Measurements from ENCODE around the gene CETN3. TPM values are rescaled to one million over a fixed set of nuclear protein-coding genes. Genes with fewer than 3 reads are reported as not detected.

CETN3 gene
- polyA plus RNA-seq (2012; ENCODE audit: low read depth, missing spikeins), result 36.7 TPM

- DNase-seq (ENCODE audit: insufficient read length, low spot score) (peak; percentile 41), FAIRE-seq (peak; percentile 98)
- TF ChIP-seq SPI1 (IDR thresholded peaks at IDR 0.05; ENCODE audit: low read depth, low read length) (peak; percentile 48; the same call in 1 of the 2 replicates), POLR2A (IDR thresholded peaks at IDR 0.05; ENCODE audit: low read depth, low read length) (peak; percentile 97), POLR2AphosphoS5 (IDR thresholded peaks at IDR 0.05; ENCODE audit: low read depth, low read length) (peak; percentile 97), POU2F2 (IDR thresholded peaks at IDR 0.05; ENCODE audit: low read depth, low read length) (peak; percentile 76), TAF1 (IDR thresholded peaks at IDR 0.05; ENCODE audit: low read depth, low read length) (peak; percentile 90), PAX5 (IDR thresholded peaks at IDR 0.05; ENCODE audit: insufficient read depth, low read length, severe bottlenecking) (no peak)
Observed at GRCh38 chr5:90409318-90410177, at the start of gene CETN3. TSS of gene CETN3 (minus strand) at chr5:90409756. CDS start at chr5:90409661, 95 bp downstream.

- DNase-seq (ENCODE audit: insufficient read length, low spot score) (no peak), FAIRE-seq (no peak)
- no peak for TF ChIP-seq POLR2AphosphoS5 (IDR thresholded peaks at IDR 0.05; ENCODE audit: low read depth, low read length)
- no peak for TF ChIP-seq PAX5 (IDR thresholded peaks at IDR 0.05; ENCODE audit: insufficient read depth, low read length, severe bottlenecking)
- no peak for TF ChIP-seq SPI1 (IDR thresholded peaks at IDR 0.05; ENCODE audit: low read depth, low read length)
- TF ChIP-seq POLR2A (IDR thresholded peaks at IDR 0.05; ENCODE audit: low read depth, low read length), result no peak
- no peak for TF ChIP-seq TAF1 (IDR thresholded peaks at IDR 0.05; ENCODE audit: low read depth, low read length)
- TF ChIP-seq POU2F2 (IDR thresholded peaks at IDR 0.05; ENCODE audit: low read depth, low read length), result no peak
Observed at GRCh38 chr5:90446961-90447360, 37.4 kb upstream of the CETN3 start.

GRCh38 chr5:90440644-90441043 lies 31.1 kb upstream of the CETN3 start:
- TF ChIP-seq POLR2AphosphoS5 (IDR thresholded peaks at IDR 0.05; ENCODE audit: low read depth, low read length) (no peak), PAX5 (IDR thresholded peaks at IDR 0.05; ENCODE audit: insufficient read depth, low read length, severe bottlenecking) (no peak), POU2F2 (IDR thresholded peaks at IDR 0.05; ENCODE audit: low read depth, low read length) (no peak), POLR2A (IDR thresholded peaks at IDR 0.05; ENCODE audit: low read depth, low read length) (no peak), SPI1 (IDR thresholded peaks at IDR 0.05; ENCODE audit: low read depth, low read length) (no peak), TAF1 (IDR thresholded peaks at IDR 0.05; ENCODE audit: low read depth, low read length) (no peak)
- DNase-seq (ENCODE audit: insufficient read length, low spot score) (no peak), FAIRE-seq (no peak)

- no peak for TF ChIP-seq TAF1 (IDR thresholded peaks at IDR 0.05; ENCODE audit: low read depth, low read length)
- no peak for TF ChIP-seq POLR2A (IDR thresholded peaks at IDR 0.05; ENCODE audit: low read depth, low read length)
- TF ChIP-seq POU2F2 (IDR thresholded peaks at IDR 0.05; ENCODE audit: low read depth, low read length), result no peak
- no peak for TF ChIP-seq POLR2AphosphoS5 (IDR thresholded peaks at IDR 0.05; ENCODE audit: low read depth, low read length)
- TF ChIP-seq PAX5 (IDR thresholded peaks at IDR 0.05; ENCODE audit: insufficient read depth, low read length, severe bottlenecking), result no peak
- no peak for TF ChIP-seq SPI1 (IDR thresholded peaks at IDR 0.05; ENCODE audit: low read depth, low read length)
- FAIRE-seq (no peak), DNase-seq (ENCODE audit: insufficient read length, low spot score) (no peak)
Observed at GRCh38 chr5:90438100-90438499, 28.5 kb upstream of the CETN3 start.

GRCh38 chr5:90437663-90438062 lies 28.1 kb upstream of the CETN3 start:
- no peak for FAIRE-seq
- no peak for DNase-seq (ENCODE audit: insufficient read length, low spot score)
- TF ChIP-seq POLR2AphosphoS5 (IDR thresholded peaks at IDR 0.05; ENCODE audit: low read depth, low read length), result no peak
- no peak for TF ChIP-seq TAF1 (IDR thresholded peaks at IDR 0.05; ENCODE audit: low read depth, low read length)
- TF ChIP-seq POU2F2 (IDR thresholded peaks at IDR 0.05; ENCODE audit: low read depth, low read length), result no peak
- no peak for TF ChIP-seq PAX5 (IDR thresholded peaks at IDR 0.05; ENCODE audit: insufficient read depth, low read length, severe bottlenecking)
- TF ChIP-seq POLR2A (IDR thresholded peaks at IDR 0.05; ENCODE audit: low read depth, low read length), result no peak
- no peak for TF ChIP-seq SPI1 (IDR thresholded peaks at IDR 0.05; ENCODE audit: low read depth, low read length)

GRCh38 chr5:90434116-90434714 lies 24.7 kb upstream of the CETN3 start:
- FAIRE-seq (no peak), DNase-seq (ENCODE audit: insufficient read length, low spot score) (no peak)
- TF ChIP-seq TAF1 (IDR thresholded peaks at IDR 0.05; ENCODE audit: low read depth, low read length), result no peak
- no peak for TF ChIP-seq SPI1 (IDR thresholded peaks at IDR 0.05; ENCODE audit: low read depth, low read length)
- TF ChIP-seq PAX5 (IDR thresholded peaks at IDR 0.05; ENCODE audit: insufficient read depth, low read length, severe bottlenecking), result no peak
- TF ChIP-seq POU2F2 (IDR thresholded peaks at IDR 0.05; ENCODE audit: low read depth, low read length), result no peak
- TF ChIP-seq POLR2AphosphoS5 (IDR thresholded peaks at IDR 0.05; ENCODE audit: low read depth, low read length), result no peak
- no peak for TF ChIP-seq POLR2A (IDR thresholded peaks at IDR 0.05; ENCODE audit: low read depth, low read length)

GRCh38 chr5:90424245-90424644 lies 14.7 kb upstream of the CETN3 start:
- DNase-seq (ENCODE audit: insufficient read length, low spot score) (no peak), FAIRE-seq (no peak)
- TF ChIP-seq SPI1 (IDR thresholded peaks at IDR 0.05; ENCODE audit: low read depth, low read length), result no peak

GRCh38 chr5:90421136-90421535 lies 11.6 kb upstream of the CETN3 start:
- TF ChIP-seq POLR2A (IDR thresholded peaks at IDR 0.05; ENCODE audit: low read depth, low read length) (no peak), POU2F2 (IDR thresholded peaks at IDR 0.05; ENCODE audit: low read depth, low read length) (no peak), SPI1 (IDR thresholded peaks at IDR 0.05; ENCODE audit: low read depth, low read length) (no peak), TAF1 (IDR thresholded peaks at IDR 0.05; ENCODE audit: low read depth, low read length) (no peak), POLR2AphosphoS5 (IDR thresholded peaks at IDR 0.05; ENCODE audit: low read depth, low read length) (no peak), PAX5 (IDR thresholded peaks at IDR 0.05; ENCODE audit: insufficient read depth, low read length, severe bottlenecking) (no peak)
- FAIRE-seq (peak; percentile 23), DNase-seq (ENCODE audit: insufficient read length, low spot score) (no peak)

- DNase-seq (ENCODE audit: insufficient read length, low spot score) (no peak), FAIRE-seq (no peak)
- TF ChIP-seq TAF1 (IDR thresholded peaks at IDR 0.05; ENCODE audit: low read depth, low read length), result no peak
- no peak for TF ChIP-seq POU2F2 (IDR thresholded peaks at IDR 0.05; ENCODE audit: low read depth, low read length)
- TF ChIP-seq PAX5 (IDR thresholded peaks at IDR 0.05; ENCODE audit: insufficient read depth, low read length, severe bottlenecking), result no peak
- no peak for TF ChIP-seq POLR2A (IDR thresholded peaks at IDR 0.05; ENCODE audit: low read depth, low read length)
- TF ChIP-seq SPI1 (IDR thresholded peaks at IDR 0.05; ENCODE audit: low read depth, low read length), result no peak
- TF ChIP-seq POLR2AphosphoS5 (IDR thresholded peaks at IDR 0.05; ENCODE audit: low read depth, low read length), result no peak
Observed at GRCh38 chr5:90418214-90418613, 8.7 kb upstream of the CETN3 start.
